ENCODE data around the gene GNG10.

The GNG10 gene

GRCh38 chr9:111631214-111631971 is 30.0 kb upstream of the GNG10 start, which contains the start of gene DNAJC25 (continued):
- TF ChIP-seq PRDM2 (tag by site-specific recombination; IDR thresholded peaks at IDR 0.05; ENCODE audit: borderline replicate concordance) (no peak), PRDM6 (tag by site-specific recombination; IDR thresholded peaks at IDR 0.05) (no peak), BCL11A (tag by site-specific recombination; IDR thresholded peaks at IDR 0.05; ENCODE audit: low read depth) (no peak), ZNF133 (tag by site-specific recombination; IDR thresholded peaks at IDR 0.05) (no peak), ZNF169 (tag by site-specific recombination; IDR thresholded peaks at IDR 0.05) (no peak), ZNF768 (tag by site-specific recombination; IDR thresholded peaks at IDR 0.05) (no peak), ZNF664 (tag by site-specific recombination; IDR thresholded peaks at IDR 0.05) (no peak), ZNF114 (tag by site-specific recombination; IDR thresholded peaks at IDR 0.05) (no peak), ZNF530 (tag by site-specific recombination; IDR thresholded peaks at IDR 0.05; ENCODE audit: low read depth) (no peak), ZFP37 (tag by site-specific recombination; IDR thresholded peaks at IDR 0.05) (no peak; the same call in 1 of the 2 replicates), KLF17 (tag by site-specific recombination; IDR thresholded peaks at IDR 0.05) (0 out of 2 replicates have a peak, but pooled peaks have one; percentile 2), ZNF2 (tag by site-specific recombination; IDR thresholded peaks at IDR 0.05) (no peak), ZNF280C (tag by site-specific recombination; IDR thresholded peaks at IDR 0.05) (no peak), ZNF174 (tag by site-specific recombination; IDR thresholded peaks at IDR 0.05) (no peak), ZNF221 (tag by site-specific recombination; IDR thresholded peaks at IDR 0.05; ENCODE audit: borderline replicate concordance) (no peak), ZNF311 (tag by site-specific recombination; IDR thresholded peaks at IDR 0.05; ENCODE audit: borderline replicate concordance) (no peak), ZNF175 (tag by site-specific recombination; IDR thresholded peaks at IDR 0.05) (no peak), ZNF521 (tag by site-specific recombination; IDR thresholded peaks at IDR 0.05) (no peak), ZNF184 (tag by site-specific recombination; IDR thresholded peaks at IDR 0.05) (no peak), ZNF24 (tag by site-specific recombination; IDR thresholded peaks at IDR 0.05) (no peak), HOXD13 (CRISPR knock-in tag; IDR thresholded peaks at IDR 0.05; ENCODE audit: borderline replicate concordance) (no peak), PATZ1 (tag by site-specific recombination; IDR thresholded peaks at IDR 0.05) (no peak; the same call in 1 of the 2 replicates), ZNF423 (tag by site-specific recombination; IDR thresholded peaks at IDR 0.05) (no peak), ZNF843 (tag by site-specific recombination; IDR thresholded peaks at IDR 0.05) (peak; percentile 7; the same call in 1 of the 2 replicates), SALL2 (tag by site-specific recombination; IDR thresholded peaks at IDR 0.05; ENCODE audit: borderline replicate concordance) (no peak), HOXC10 (CRISPR knock-in tag; IDR thresholded peaks at IDR 0.05) (0 out of 2 replicates have a peak, but pooled peaks have one; percentile 41)
